Ecto neural progenitor cell (in vitro differentiated cells): ENCODE data around the gene GLIS2.

ENCODE experiments used
- DNase-seq: peaks from one replicate; pipeline ENCODE4 v3.0.0-alpha.2; 2018; ENCODE audit warnings: low spot score

Gene GLIS2

GRCh38 chr16:4382795-4383357 lies 67.0 kb downstream of the GLIS2 start:
- no peak for DNase-seq

- DNase-seq: no peak
These were observed 68.0 kb downstream of the GLIS2 start for GRCh38 chr16:4383591-4384444.

GRCh38 chr16:4384509-4384942 lies 68.7 kb downstream of the GLIS2 start:
- no peak for DNase-seq

GRCh38 chr16:4385066-4385788 lies 69.4 kb downstream of the GLIS2 start:
- no peak for DNase-seq

- DNase-seq: no peak
These were observed 70.1 kb downstream of the GLIS2 start for GRCh38 chr16:4385789-4386450.

GRCh38 chr16:4386451-4386805 lies 70.6 kb downstream of the GLIS2 start:
- DNase-seq: no peak

- no peak for DNase-seq
These were observed 71.2 kb downstream of the GLIS2 start for GRCh38 chr16:4386951-4387565.

- DNase-seq: no peak
These were observed 71.9 kb downstream of the GLIS2 start for GRCh38 chr16:4387781-4388180.

- DNase-seq: no peak
These were observed 72.6 kb downstream of the GLIS2 start for GRCh38 chr16:4388271-4389021.
